ENCODE data around the gene ZNF778.

Gene ZNF778

GRCh38 chr16:89217388-89218191 lies at the start of gene ZNF778:
ZNF778 (plus strand) TSS chr16:89217703; CDS start chr16:89221128, 3,425 bp downstream.
- DNase-seq, result peak; percentile 79

- no peak for DNase-seq
These were observed 48.9 kb upstream of the ZNF778 start for GRCh38 chr16:89168381-89169189.

- DNase-seq, result no peak
These were observed 47.7 kb upstream of the ZNF778 start for GRCh38 chr16:89169778-89170177.

- DNase-seq, result no peak
These were observed 46.9 kb upstream of the ZNF778 start for GRCh38 chr16:89170346-89171215.

GRCh38 chr16:89171216-89172170 lies 46.0 kb upstream of the ZNF778 start, which contains the start of gene CDH15:
CDH15 (plus strand) TSS chr16:89171748; CDS start chr16:89171832, 84 bp downstream.
- DNase-seq, result peak; percentile 95

- no peak for DNase-seq
These were observed 45.4 kb upstream of the ZNF778 start for GRCh38 chr16:89172171-89172527.

GRCh38 chr16:89172528-89173173 lies 44.9 kb upstream of the ZNF778 start:
- no peak for DNase-seq

GRCh38 chr16:89173174-89173921 lies 44.2 kb upstream of the ZNF778 start:
- DNase-seq, result no peak

GRCh38 chr16:89174055-89174827 lies 43.3 kb upstream of the ZNF778 start:
- DNase-seq, result no peak

- DNase-seq, result no peak
These were observed 42.6 kb upstream of the ZNF778 start for GRCh38 chr16:89174877-89175276.

- DNase-seq, result no peak
These were observed 42.0 kb upstream of the ZNF778 start for GRCh38 chr16:89175280-89176146.

- no peak for DNase-seq
These were observed 41.3 kb upstream of the ZNF778 start for GRCh38 chr16:89176147-89176690.

- DNase-seq, result no peak
These were observed 40.8 kb upstream of the ZNF778 start for GRCh38 chr16:89176717-89177116.

- no peak for DNase-seq
These were observed 40.0 kb upstream of the ZNF778 start for GRCh38 chr16:89177501-89177900.

GRCh38 chr16:89178453-89179147 lies 38.9 kb upstream of the ZNF778 start:
- no peak for DNase-seq

GRCh38 chr16:89179148-89179484 lies 38.4 kb upstream of the ZNF778 start:
- DNase-seq, result no peak

GRCh38 chr16:89179656-89180315 lies 37.7 kb upstream of the ZNF778 start:
- no peak for DNase-seq

All from activated CD8-positive, alpha-beta memory T cell treated with anti-CD3 and anti-CD28 coated beads, Interleukin-2, amount 50 U/mL, for 4 hours (primary cell).